Duodenal mucosa (tissue), 2 donors: ENCODE measurements around the gene THADA.
A peak's percentile ranks its signal among the peaks of the same experiment; 100 is the strongest.

Source experiments
- H3K27ac ChIP-seq: one replicate; pipeline ENCODE4 v1.7.0; 2013; ENCODE audit warnings: low read depth, low read length
- H3K27me3 ChIP-seq, 2 donors: one replicate each; pipeline ENCODE4 v1.7.0; 2013; ENCODE audit warnings: low read length in 2 of 2, control low read depth in 1 of 2; ENCODE audit not compliant: insufficient read depth in 2 of 2, control insufficient read depth in 1 of 2
- H3K36me3 ChIP-seq, 2 donors: one replicate each; pipeline ENCODE4 v1.7.0; 2013; ENCODE audit warnings: low read length in 2 of 2, control low read depth in 1 of 2; ENCODE audit not compliant: insufficient read depth in 2 of 2, control insufficient read depth in 1 of 2
- H3K4me1 ChIP-seq, 2 donors: one replicate each; pipeline ENCODE4 v1.7.0; 2013; ENCODE audit warnings: low read length in 2 of 2, control low read depth in 1 of 2; ENCODE audit not compliant: insufficient read depth in 2 of 2, control insufficient read depth in 1 of 2
- H3K4me3 ChIP-seq, 2 donors: one replicate each; pipeline ENCODE4 v1.7.0; 2013; ENCODE audit warnings: low read length in 2 of 2, low read depth in 1 of 2
- H3K9ac ChIP-seq, 2 donors: one replicate each; pipeline ENCODE4 v1.7.0; 2013; ENCODE audit warnings: low read length in 2 of 2, low read depth in 1 of 2
- H3K9me3 ChIP-seq, 2 donors: one replicate each; pipeline ENCODE4 v1.7.0; 2013; ENCODE audit warnings: low read length in 2 of 2, control low read depth in 1 of 2; ENCODE audit not compliant: control insufficient read depth in 1 of 2

The THADA gene

DNA sequence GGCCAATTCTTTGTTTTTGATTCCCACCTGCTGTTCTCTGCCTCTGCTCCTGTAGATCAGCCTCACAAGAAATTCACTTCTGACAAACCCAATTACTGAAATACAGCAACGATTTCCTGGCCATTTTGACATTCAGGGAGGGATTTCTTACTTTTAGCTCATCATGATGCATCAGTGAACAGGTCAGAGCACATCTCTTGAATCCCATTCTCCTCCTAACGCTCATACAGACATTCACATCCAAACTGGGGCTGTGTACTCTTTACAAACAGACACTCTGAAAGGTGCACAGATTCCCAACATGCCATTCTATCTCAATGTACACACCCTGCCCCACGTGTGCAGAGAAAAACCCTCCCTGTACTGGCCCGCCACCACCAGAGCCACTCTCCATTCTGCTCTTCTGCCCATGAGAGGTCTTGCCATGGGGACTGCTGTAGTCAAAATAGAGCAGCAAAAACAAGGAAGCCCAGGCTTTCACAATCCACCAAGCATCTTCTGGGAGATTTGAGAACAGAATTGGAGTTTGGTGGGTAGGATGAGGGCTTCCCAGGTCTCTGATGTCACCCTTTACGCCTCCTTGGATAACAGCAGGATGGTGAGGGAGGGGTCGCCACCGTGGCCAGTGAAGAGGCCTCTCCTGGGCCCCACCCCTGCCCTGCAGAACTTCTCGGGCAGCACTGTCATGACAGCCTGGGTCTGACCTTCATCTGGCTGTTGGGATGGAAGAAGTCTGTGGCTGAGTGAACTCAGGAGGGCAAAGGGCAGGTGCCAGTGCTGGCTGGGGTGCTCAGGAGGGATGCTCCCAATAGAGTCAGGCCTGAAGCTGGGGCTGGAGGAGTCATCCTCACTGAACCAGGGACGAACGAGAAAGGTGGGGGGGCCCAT lies 327.5 kb downstream of the THADA start:
- Histone ChIP-seq H3K27ac (peak overlapping the region; percentile 68), H3K9ac (peak overlapping the region in 1 of 2 donors; percentile 6), H3K4me3 (no peak overlapping the region), H3K4me1 (peaks cover 13 to 18% of the 10 kb centered on the region in 2 donors), H3K36me3 (peaks cover 3 to 13% of the 10 kb centered on the region in 2 donors), H3K27me3 (no peaks in the 10 kb centered on the region), H3K9me3 (no peaks in the 10 kb centered on the region)

DNA sequence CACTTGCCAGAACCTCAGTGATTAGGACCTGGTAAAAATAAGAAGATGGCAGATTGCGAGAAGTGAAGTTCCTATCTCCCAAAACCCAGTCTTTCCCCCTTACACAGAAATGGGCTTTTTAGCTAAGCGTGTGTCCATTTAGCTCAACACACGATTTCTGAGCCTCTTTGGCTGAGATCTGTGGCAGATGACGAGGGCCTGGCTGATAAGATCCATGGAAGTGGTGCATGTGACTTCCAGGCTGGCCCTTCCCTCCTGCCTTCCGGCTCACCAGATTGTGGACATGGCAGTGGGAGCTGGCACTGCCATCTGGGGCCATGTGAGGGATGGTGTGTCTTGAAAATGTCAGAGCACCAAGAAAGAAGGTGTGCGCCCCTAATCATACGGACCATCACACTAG lies 328.5 kb downstream of the THADA start:
- Histone ChIP-seq H3K27ac (no peak overlapping the region), H3K4me3 (no peak overlapping the region), H3K27me3 (no peaks in the 10 kb centered on the region), H3K9me3 (no peaks in the 10 kb centered on the region), H3K36me3 (peaks cover 3 to 13% of the 10 kb centered on the region in 2 donors), H3K9ac (no peak overlapping the region), H3K4me1 (peaks cover 13 to 18% of the 10 kb centered on the region in 2 donors)

DNA sequence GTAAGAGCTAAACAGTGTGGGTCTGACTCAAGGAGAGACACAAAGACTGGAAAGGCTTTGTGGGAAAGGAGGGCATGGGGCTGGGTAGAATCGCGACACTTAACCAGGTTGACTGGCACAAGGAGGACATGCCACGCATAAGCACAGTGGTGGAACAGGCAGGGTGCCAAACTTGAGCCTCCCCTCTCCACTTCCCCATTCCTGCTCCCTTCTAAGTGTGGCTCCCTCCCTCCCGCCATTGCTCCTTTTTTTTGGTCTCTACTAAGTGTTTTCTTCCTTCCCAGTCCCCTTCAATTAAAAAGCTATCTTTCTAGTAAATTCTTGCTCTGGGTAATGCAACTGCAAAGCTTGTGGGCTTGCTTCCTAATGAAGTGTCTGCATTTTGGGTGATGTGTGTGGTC lies 329.1 kb downstream of the THADA start:
- H3K4me1 ChIP-seq = peaks cover 13 to 18% of the 10 kb centered on the region in 2 donors
- no peak overlapping the region for H3K9ac ChIP-seq
- no peaks in the 10 kb centered on the region for H3K9me3 ChIP-seq
- H3K27ac ChIP-seq = no peak overlapping the region
- H3K36me3 ChIP-seq = peaks cover 3 to 8% of the 10 kb centered on the region in 2 donors
- no peak overlapping the region for H3K4me3 ChIP-seq
- H3K27me3 ChIP-seq = no peaks in the 10 kb centered on the region

DNA sequence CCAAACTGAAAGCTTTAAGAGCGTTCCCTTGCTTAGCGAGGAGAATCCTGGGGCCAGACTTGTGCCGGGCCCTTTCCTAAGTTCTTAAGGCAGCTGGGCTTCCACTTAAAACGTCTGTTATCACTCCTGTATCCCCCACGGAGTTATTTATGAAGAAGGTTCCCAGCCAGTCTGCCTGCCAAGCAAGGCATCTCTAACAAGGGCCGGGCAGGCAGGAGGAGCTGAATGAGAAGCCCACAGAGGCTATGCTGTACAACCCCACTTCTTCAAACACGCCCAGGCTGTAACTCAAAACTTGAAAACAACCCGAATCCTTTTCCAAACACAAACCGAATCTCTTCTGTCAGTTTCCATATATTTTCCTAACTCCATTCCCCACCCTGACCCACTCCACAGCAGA lies 330.4 kb downstream of the THADA start:
- Histone ChIP-seq H3K9me3 (no peaks in the 10 kb centered on the region), H3K4me1 (peaks cover 13 to 18% of the 10 kb centered on the region in 2 donors), H3K27me3 (no peaks in the 10 kb centered on the region), H3K9ac (no peak overlapping the region), H3K4me3 (no peak overlapping the region), H3K36me3 (peaks cover 3 to 7% of the 10 kb centered on the region in 2 donors), H3K27ac (peak overlapping the region; percentile 24)

DNA sequence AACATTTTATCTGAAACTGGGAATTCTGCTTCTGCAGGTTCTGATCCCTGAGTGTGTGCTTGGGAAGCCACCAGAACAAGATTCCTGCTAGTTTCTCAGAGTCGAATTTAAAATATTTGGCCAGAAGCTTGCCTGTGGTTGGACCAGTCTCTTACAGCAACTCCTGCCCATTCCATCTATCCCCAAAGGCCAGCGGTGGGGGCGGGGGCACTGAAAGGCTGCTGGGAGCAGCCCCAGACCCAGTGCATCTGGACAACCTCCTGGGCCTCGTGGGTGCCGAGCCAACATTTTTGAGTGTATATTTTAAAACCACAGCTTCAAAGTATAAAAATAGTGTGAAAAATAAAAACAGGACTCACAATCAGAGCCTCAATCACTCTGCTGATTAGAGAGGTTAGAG lies 330.8 kb downstream of the THADA start:
- Histone ChIP-seq H3K36me3 (peaks cover 3% of the 10 kb centered on the region in 2 donors), H3K27me3 (no peaks in the 10 kb centered on the region), H3K4me3 (no peak overlapping the region), H3K9me3 (no peaks in the 10 kb centered on the region), H3K9ac (no peak overlapping the region), H3K27ac (peak overlapping the region; percentile 24), H3K4me1 (peaks cover 13 to 14% of the 10 kb centered on the region in 2 donors)

DNA sequence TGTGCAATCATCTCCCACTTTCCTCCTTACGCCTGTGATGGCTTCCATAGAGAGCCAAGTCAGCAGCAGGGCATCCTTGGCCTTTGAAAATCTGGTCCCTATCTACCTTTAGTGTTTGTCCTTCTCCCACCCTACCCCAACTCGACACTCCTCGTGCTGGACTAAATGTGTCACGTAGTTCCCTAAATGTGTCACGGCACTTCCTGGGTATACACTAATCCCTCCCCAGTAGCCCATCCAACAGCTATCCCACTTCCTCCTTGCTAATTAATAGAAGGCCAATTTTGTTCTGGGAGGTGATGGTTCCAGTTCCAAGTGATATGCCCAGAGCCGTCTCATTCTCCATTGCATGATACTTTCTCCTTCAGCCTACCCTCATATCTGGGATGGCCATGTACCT lies 332.9 kb downstream of the THADA start:
- H3K27me3 ChIP-seq = no peaks in the 10 kb centered on the region
- no peak overlapping the region for H3K9ac ChIP-seq
- no peak overlapping the region for H3K4me3 ChIP-seq
- no peak overlapping the region for H3K27ac ChIP-seq
- no peaks in the 10 kb centered on the region for H3K9me3 ChIP-seq
- no peaks in the 10 kb centered on the region for H3K4me1 ChIP-seq
- H3K36me3 ChIP-seq = peaks cover 0 to 3% of the 10 kb centered on the region in 2 donors

DNA sequence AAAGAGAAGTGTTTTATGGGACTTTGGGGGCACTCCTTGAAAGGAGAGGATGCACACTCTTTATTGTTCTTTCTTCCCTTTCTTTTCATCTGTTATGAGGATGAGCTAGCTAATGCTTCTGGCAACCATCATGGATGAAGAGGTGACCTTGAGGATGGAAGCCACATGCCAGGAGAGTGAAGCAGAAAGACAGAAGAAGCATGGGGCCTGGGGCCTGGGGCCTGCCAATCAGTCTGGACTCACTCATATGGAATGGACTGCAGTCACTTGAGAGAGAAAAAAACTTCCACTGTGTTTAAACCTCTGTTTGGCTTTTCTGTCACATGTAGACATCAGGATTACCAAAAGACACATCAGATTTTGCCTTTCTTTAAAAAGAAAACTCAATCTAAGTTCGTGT lies 333.6 kb downstream of the THADA start:
- Histone ChIP-seq H3K4me3 (no peak overlapping the region), H3K27me3 (no peaks in the 10 kb centered on the region), H3K4me1 (no peaks in the 10 kb centered on the region), H3K27ac (no peak overlapping the region), H3K9ac (no peak overlapping the region), H3K36me3 (peaks cover 0 to 3% of the 10 kb centered on the region in 2 donors), H3K9me3 (no peaks in the 10 kb centered on the region)

DNA sequence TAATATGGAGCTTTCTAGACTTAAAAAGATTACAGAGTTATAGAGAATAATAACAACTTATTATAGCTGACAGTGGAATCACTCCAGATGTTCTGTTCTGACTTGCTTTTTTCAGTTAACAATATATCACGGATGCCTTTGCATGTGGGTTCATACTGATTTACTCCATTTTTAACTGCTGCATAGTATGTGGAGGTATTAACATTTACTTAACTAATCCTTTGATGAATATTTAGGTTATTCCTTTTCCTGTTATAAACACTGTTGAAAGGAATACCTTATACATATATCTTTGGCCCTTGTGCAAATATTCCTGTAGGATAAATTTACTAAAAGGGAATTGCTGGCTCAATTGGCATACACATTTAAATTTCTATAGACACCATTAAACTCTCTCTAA lies 336.3 kb downstream of the THADA start:
- Histone ChIP-seq H3K36me3 (peaks cover 0 to under 1% of the 10 kb centered on the region in 2 donors), H3K4me3 (no peak overlapping the region), H3K9ac (no peak overlapping the region), H3K9me3 (no peaks in the 10 kb centered on the region), H3K4me1 (peaks cover 5 to 9% of the 10 kb centered on the region in 2 donors), H3K27me3 (no peaks in the 10 kb centered on the region), H3K27ac (no peak overlapping the region)

DNA sequence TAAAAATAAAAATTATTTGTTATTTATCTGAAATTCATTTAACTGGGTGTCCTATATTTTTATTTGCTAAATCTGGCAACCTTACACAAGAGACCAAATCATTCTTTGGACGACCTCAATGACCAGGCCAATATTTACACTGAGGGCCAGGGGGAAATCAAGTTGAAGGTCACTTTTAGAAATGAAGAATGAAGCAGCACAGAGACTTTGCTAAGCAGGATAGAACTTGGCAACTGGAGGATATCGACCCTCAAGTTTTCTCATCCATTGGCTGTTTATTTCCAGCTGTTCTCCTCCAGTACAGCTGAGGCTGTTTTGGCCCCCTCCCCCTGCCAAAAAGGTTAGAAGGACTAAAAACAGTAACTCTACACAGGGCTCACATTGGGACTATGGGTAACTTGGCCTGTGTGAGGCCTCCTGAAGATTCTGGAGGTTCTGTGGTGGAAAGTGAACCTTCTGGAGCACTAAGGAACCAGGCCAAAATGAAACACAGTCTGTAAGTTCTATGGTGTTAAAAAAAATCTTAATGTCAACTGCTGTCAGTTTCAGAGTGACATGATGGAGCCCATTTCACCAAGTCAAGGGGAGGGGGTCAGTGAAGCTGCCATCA lies 337.2 kb downstream of the THADA start:
- Histone ChIP-seq H3K36me3 (no peaks in the 10 kb centered on the region), H3K4me1 (peaks cover 5 to 9% of the 10 kb centered on the region in 2 donors), H3K4me3 (no peak overlapping the region), H3K9me3 (no peaks in the 10 kb centered on the region), H3K9ac (no peak overlapping the region), H3K27ac (no peak overlapping the region), H3K27me3 (no peaks in the 10 kb centered on the region)

DNA sequence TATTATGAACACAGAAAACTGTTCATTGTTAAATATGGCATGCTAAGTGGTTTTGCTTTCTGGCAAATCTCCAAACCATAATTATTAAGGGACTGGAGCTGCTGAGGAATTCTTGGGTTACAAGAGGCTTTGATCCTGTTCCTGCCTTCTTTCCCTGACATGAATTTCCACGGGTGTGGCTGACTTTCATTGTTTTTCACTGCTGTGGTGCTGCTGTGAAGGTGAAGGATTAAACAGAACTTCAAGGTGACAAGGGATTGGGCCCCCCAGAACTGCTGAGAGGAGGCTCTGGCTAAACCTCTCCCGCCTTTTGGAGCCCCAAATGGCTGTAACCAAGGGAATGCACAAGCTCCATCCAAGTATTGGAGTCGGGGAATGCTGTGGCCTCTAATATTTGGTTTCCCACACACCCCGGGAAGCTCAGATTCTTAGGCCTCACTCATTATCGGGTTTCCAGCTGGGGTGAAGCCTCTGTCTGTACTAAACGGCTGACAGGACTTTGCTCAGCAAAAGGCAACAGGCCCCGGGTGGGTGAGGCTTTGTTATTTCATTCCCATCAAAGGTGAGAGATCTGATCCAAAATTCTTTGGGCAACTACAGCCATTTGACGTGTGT lies 340.4 kb downstream of the THADA start:
- Histone ChIP-seq H3K4me3 (no peak overlapping the region), H3K36me3 (no peaks in the 10 kb centered on the region), H3K27ac (no peak overlapping the region), H3K4me1 (peaks cover 5 to 13% of the 10 kb centered on the region in 2 donors), H3K9ac (no peak overlapping the region), H3K9me3 (no peaks in the 10 kb centered on the region), H3K27me3 (no peaks in the 10 kb centered on the region)
